ENCODE results near the gene SYS1. TPM values are rescaled to one million over a fixed set of nuclear protein-coding genes. Genes with fewer than 3 reads are reported as not detected.
A peak's percentile ranks its signal among the peaks of the same experiment; 100 is the strongest.

The SYS1 gene
- total and polyA plus RNA-seq, 12 donors, result 16.0 to 83.2 (median 32.9) TPM

DNA sequence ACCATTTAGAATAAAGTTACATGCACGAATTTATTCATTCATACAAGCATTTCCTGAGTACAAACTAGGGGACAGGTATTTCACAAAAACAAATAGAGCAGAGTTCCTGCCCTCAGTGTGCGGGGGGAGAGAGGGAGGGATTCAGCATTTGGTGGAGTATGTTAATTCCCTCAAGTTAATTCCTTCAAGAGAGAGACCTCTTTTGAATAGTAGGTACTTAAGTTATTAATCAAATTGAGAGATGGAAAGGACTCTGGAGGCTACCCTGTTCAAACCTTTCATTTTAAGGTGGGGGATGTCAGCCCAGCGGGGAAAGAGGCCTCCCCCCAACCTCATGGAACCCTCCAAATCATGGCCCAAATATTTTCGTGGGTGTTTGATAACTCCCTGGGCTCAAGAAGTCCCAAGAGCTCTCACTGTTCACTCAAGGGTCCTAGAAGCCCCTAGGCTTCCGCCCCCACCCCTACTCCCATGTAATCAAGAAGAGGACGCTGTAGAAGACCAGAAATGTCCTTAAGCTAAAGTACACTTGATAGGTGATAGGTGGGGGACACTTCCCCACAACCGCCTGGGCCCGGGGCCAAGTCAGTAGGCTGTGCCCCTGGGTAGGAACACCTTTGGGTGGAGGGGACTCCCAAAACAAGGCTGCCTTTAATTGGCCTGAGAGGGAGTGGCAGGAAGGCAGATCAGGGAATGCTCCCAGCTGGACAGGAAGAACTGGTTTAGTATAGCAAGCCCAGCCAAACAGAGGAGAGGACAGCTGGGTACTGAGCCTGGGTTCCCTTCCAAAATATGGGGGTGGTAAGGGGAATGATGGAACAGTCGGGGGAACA, 17.6 kb upstream of the SYS1 start:
- no peak overlapping the region for H3K4me3 ChIP-seq
- H3K4me1 ChIP-seq (replicated peaks in 1 of 2), result peaks cover 67 to 72% of the 10 kb centered on the region in 2 donors
- no peaks in the 10 kb centered on the region for H3K9me3 ChIP-seq (replicated peaks in 1 of 3)
- peak overlapping the region; percentile 63 to 98 (median 94) for H3K27ac ChIP-seq
- H3K27me3 ChIP-seq, result no peaks in the 10 kb centered on the region
- 66 to 82% (median 72%) methylated on average over 9 of the region's 9 CpGs for WGBS, 4 donors
- intact Hi-C loops (cut with DNase I), result no loop called here
- TF ChIP-seq, protein P1, sequence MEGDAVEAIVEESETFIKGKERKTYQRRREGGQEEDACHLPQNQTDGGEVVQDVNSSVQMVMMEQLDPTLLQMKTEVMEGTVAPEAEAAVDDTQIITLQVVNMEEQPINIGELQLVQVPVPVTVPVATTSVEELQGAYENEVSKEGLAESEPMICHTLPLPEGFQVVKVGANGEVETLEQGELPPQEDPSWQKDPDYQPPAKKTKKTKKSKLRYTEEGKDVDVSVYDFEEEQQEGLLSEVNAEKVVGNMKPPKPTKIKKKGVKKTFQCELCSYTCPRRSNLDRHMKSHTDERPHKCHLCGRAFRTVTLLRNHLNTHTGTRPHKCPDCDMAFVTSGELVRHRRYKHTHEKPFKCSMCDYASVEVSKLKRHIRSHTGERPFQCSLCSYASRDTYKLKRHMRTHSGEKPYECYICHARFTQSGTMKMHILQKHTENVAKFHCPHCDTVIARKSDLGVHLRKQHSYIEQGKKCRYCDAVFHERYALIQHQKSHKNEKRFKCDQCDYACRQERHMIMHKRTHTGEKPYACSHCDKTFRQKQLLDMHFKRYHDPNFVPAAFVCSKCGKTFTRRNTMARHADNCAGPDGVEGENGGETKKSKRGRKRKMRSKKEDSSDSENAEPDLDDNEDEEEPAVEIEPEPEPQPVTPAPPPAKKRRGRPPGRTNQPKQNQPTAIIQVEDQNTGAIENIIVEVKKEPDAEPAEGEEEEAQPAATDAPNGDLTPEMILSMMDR (IDR thresholded peaks at IDR 0.05), result no peak
- TF ChIP-seq POLR2A (IDR thresholded peaks at IDR 0.05), result no peak
- DNase-seq, result peak in 1 of 7 donors; percentile 39
- no peaks in the 10 kb centered on the region for H3K36me3 ChIP-seq (replicated peaks in 1 of 2)

DNA sequence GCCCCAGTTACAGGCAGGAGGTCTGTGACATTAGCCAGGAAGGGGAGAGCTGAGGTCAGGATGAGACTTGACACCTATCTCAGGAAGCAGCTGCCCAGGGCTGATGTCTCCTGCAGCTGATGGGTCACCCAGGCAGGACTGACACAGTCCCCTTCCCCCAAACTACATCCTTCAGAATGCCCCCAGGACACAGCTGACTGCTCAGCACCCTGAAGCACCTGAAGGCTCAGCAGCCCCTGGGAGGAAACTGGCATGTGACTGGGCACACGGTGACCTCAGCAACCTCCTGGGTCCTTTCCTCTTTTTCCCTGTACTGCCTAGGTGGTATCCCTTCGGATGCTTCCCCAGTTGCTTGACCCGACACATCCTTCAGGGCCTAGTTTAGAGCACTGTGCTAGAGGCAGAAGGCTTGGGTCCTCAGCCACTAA, 16.7 kb upstream of the SYS1 start:
- Histone ChIP-seq H3K4me1 (replicated peaks in 1 of 2) (peaks cover 57 to 62% of the 10 kb centered on the region in 2 donors), H3K36me3 (replicated peaks in 1 of 2) (no peaks in the 10 kb centered on the region), H3K9me3 (replicated peaks in 1 of 3) (no peaks in the 10 kb centered on the region), H3K27ac (peak overlapping the region; percentile 45 to 98 (median 94)), H3K4me3 (peak overlapping the region in 1 of 4 donors; percentile 72), H3K27me3 (no peaks in the 10 kb centered on the region)
- WGBS, 4 donors, result 48 to 67% (median 52%) methylated on average over 3 of the region's 3 CpGs
- intact Hi-C loops (cut with DNase I), result no loop called here
- TF ChIP-seq, protein P1 (IDR thresholded peaks at IDR 0.05), result no peak
- no peak for TF ChIP-seq POLR2A (IDR thresholded peaks at IDR 0.05)
- DNase-seq, result peak in 1 of 7 donors; percentile 32

DNA sequence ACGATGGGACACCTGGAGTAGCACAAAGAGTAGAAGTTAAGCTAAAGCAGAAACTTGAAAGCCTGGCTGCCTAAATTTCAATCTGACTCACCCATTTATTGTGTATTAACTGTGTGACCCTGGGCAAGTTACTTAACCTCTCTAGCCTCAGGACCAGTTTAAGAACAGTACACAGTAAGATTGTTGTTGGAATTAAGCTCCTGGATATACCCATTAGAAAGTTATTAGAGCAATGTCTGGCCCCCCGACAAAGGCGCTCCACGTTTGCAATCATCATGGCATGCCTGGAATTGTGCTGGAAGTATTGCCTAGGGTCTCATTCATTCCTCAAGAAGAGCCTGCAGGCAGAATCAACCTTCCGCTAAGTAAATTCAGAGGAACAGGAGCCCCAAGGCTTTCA, 16.1 kb upstream of the SYS1 start:
- Histone ChIP-seq H3K4me1 (replicated peaks in 1 of 2) (peaks cover 51 to 57% of the 10 kb centered on the region in 2 donors), H3K27me3 (no peaks in the 10 kb centered on the region), H3K4me3 (peak overlapping the region in 2 of 4 donors; percentile 63 to 72), H3K9me3 (replicated peaks in 1 of 3) (no peaks in the 10 kb centered on the region), H3K27ac (peak overlapping the region; percentile 66 to 98 (median 94)), H3K36me3 (replicated peaks in 1 of 2) (no peaks in the 10 kb centered on the region)
- no peak for DNase-seq
- WGBS, 4 donors, result 30 to 47% (median 44%) methylated on average over 5 of the region's 5 CpGs
- TF ChIP-seq, protein P1 (IDR thresholded peaks at IDR 0.05), result no peak
- TF ChIP-seq POLR2A (IDR thresholded peaks at IDR 0.05), result no peak
- intact Hi-C loops (cut with DNase I), result no loop called here

DNA sequence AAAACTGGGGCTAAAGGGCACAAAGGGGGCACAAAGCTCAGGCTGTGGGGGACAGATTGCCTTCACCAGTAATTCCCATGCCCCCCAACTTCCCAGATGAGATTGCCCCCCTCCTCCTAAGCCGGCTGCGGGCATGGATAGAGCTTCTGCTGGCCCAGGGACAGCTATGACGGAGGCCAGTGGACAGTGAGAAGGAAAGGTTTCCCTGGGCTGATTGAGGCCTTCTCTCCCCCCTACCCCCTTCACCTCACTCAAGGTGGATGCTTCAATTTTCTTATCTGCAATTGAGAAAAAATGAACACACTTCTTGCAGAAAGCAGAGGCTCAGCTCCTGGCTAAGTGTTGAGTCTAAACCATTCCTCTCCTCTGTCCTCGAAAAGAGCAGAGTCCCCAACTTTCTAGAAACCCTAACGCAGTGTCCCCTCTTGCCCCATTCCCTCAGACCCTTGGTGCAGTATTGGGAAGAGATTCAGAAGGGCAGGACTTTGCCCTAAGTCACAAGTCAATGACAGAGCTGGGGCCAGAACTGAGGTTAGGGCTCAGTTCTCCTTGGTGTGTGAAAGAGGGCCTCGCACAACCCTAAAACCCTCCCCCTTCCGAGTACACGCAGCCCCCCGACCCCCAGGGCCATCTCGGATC, 15.5 kb upstream of the SYS1 start:
- no peak for TF ChIP-seq POLR2A (IDR thresholded peaks at IDR 0.05)
- TF ChIP-seq, protein P1 (IDR thresholded peaks at IDR 0.05), result no peak
- 6 to 12% (median 11%) methylated on average over 5 to 10 of the region's 10 CpGs for WGBS, 4 donors
- Histone ChIP-seq H3K36me3 (replicated peaks in 1 of 2) (no peaks in the 10 kb centered on the region), H3K4me3 (peak overlapping the region; percentile 63 to 86 (median 76)), H3K9me3 (replicated peaks in 1 of 3) (no peaks in the 10 kb centered on the region), H3K27ac (peak overlapping the region; percentile 66 to 98 (median 94)), H3K27me3 (no peaks in the 10 kb centered on the region), H3K4me1 (replicated peaks in 1 of 2) (peaks cover 46 to 52% of the 10 kb centered on the region in 2 donors)
- intact Hi-C loops (cut with DNase I), result no loop called here
- peak in 4 of 7 donors; percentile 62 to 77 (median 68) for DNase-seq

All from adrenal gland (tissue), 12 donors.